Measurements from ENCODE around the gene ZFYVE21.

ZFYVE21 gene

DNA sequence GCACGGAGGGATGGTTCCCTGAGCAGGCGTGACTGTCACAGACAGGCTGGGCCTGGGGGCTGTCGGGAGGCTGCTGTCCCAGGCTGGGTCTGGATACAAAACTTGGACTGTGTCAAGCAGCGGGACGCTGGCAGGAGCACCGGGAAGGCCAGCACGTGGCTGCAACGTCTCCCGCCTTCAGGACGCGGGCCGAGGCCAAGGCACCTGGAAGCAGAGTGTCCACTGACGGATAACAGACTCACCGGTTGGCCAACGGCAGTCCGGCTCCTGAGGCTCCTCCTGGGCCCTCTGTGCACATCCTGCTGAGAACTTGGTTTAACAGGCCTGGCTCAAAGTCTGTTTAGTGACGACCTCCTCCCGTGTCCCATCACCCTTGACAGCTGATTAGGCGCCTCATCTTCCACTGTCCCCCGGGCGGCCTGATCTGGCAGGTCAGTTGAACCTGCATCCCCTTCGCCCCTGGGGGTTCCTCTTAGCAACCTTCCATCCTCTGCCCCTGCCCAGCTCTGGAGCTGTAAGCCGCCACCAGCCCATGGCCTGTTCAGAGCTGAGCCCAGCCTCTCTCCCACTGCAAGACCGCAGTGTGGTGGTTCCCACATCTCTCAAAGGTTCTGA lies 2.9 kb upstream of the ZFYVE21 start:
- TF ChIP-seq, protein P1, sequence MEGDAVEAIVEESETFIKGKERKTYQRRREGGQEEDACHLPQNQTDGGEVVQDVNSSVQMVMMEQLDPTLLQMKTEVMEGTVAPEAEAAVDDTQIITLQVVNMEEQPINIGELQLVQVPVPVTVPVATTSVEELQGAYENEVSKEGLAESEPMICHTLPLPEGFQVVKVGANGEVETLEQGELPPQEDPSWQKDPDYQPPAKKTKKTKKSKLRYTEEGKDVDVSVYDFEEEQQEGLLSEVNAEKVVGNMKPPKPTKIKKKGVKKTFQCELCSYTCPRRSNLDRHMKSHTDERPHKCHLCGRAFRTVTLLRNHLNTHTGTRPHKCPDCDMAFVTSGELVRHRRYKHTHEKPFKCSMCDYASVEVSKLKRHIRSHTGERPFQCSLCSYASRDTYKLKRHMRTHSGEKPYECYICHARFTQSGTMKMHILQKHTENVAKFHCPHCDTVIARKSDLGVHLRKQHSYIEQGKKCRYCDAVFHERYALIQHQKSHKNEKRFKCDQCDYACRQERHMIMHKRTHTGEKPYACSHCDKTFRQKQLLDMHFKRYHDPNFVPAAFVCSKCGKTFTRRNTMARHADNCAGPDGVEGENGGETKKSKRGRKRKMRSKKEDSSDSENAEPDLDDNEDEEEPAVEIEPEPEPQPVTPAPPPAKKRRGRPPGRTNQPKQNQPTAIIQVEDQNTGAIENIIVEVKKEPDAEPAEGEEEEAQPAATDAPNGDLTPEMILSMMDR (IDR thresholded peaks at IDR 0.05; ENCODE audit: extremely low read depth, missing control alignments): no peak
- DNase-seq (ENCODE audit: low spot score): no peak

DNA sequence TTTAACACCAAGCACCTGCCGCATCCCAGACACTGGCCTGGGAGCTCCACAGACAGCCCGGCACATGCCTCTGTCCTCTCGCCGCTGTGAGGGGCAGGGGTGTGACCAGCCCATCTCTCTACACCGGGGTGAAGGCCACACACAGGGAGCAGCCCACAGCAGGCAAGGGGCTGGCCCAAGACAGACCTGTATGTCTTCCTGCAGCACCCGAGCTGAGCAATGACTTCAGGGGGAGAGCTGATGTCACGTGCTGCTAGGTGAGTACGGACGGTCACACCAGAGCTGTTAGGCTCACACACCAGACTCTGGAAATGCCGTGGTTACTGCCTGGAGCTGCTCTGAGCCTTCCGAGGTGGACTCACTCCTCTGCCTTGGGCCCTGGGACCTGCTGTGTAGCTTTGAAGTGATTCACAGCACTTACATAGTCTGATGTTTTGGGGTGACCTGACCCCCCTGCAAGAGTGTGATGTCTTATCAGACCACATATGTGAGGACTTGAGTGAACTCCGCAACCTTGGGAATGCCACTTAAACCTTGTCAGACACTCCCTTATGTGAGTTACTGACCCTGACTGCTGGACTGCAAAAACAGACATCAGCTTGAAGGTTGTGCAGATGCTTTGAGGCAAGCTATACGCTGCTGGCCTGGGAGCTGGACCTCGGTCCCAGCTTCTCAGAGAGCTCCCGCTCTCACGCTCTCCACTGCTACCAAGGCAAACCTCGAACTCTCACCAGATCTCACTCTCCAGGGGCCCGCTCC lies 2.1 kb upstream of the ZFYVE21 start:
- TF ChIP-seq, protein P1 (IDR thresholded peaks at IDR 0.05; ENCODE audit: extremely low read depth, missing control alignments): no peak
- no peak for DNase-seq (ENCODE audit: low spot score)

DNA sequence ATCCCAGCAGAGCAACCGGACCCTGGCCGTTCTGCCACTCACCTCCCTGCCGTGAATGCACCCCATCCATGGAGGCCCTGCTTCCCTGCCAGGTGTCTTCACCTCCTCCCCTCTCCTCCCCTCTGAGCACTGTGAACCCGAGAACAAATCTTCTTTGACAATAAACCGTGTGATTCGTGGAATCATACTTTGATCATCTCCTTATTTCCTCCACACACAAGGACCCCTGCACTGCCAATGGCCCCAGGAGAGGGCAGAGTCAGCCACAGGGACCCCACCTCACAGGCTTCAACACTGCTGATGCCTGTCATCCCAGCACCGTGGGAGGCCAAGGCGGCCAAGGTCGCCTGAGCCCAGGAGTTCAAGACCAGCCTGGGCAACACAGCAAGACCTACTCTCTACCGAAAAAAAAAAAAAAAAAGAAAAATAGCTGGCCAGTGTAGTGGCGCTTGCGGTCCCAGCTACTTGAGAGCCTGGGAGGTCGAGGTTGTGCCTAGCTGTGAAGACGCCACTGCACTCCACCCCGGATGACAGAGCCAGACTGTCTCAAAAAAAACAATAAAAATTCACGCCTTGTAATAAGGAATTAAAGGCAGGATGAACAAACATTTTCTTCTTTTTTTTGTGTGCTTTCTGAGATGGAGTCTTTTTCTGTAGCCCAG lies 1.4 kb upstream of the ZFYVE21 start:
- no peak for DNase-seq (ENCODE audit: low spot score)
- TF ChIP-seq, protein P1 (IDR thresholded peaks at IDR 0.05; ENCODE audit: extremely low read depth, missing control alignments): no peak

DNA sequence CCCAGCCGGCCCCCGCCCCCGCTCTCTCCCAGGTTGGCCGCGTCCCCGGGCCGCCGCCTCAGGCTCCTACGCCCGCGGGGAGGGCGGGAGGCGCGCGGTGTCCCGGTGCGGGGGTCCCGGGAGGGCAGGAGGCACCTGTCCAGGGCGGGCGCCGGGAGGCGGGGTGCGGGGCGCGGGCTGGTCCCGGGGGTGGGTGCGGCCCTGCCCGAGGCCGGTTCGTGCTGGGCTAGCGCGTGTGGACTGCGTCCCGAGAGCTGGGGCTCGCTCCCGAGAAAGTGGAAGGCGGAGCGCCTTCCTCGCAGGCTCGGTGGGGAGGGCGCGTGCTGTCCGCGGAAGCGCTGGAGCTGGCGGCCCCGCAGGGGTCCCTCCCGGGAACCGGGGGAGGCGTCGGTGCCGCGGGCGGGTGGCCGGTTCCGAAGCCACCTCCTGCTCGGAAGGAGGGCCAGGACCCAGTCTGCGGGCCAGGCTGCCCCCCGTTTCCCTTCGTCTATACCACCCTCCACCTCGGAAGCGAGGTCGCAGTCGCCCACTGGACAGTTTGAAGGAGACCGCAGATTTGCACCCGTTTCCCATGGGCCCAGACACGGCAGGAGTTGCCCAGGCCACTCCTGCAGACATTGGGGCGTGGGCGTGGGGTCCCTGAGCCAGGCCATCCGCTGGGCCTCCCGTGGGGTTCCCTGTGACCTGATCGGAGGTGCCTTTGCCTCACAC lies 636 bp downstream of the ZFYVE21 start:
- DNase-seq (ENCODE audit: low spot score): peak; percentile 75
- TF ChIP-seq, protein P1 (IDR thresholded peaks at IDR 0.05; ENCODE audit: extremely low read depth, missing control alignments): no peak

DNA sequence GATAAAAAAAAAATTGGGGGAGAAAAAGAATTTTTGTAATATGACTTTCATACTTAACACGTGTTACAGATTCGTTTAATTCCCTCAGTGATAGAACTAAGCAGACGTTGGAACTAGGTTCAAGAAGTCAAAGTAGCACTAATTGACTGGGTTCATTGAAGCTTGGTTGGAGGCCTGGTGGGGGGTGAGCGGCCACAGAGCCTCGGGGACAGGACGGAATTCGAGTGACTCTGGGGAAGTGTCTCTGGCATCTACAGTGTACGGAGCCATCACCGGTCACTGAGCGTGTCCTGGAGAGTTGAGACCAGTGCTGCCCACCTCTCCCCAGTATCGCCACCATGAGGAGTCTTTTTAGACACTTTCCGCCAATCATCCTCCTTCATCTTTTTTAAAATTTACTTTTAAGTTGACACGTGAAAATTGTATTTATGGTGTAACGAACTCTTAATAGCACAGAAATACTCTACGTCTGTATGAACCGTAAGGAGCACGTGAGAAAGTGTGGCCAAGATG lies 1.3 kb downstream of the ZFYVE21 start:
- TF ChIP-seq, protein P1 (IDR thresholded peaks at IDR 0.05; ENCODE audit: extremely low read depth, missing control alignments): no peak
- no peak for DNase-seq (ENCODE audit: low spot score)

DNA sequence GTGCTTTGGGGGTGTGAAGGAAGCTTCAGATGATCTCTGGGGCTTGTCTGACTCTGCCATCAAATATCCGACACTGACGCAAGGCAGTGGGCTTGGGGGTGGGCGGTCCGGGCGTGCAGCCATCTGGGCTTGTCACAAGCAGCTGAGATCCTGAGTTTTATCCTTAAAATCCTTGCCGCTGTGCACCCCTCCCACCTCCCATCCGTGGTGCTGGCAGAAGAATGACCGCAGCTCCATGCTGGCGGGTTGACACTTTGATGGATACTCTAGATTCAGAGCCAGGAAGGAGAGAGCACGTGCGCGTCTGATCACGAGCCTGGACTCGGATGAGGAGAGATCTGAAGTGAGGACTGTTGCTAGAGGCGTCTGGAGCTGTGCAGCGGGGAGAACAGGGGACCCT lies 3.0 kb downstream of the ZFYVE21 start:
- TF ChIP-seq, protein P1 (IDR thresholded peaks at IDR 0.05; ENCODE audit: extremely low read depth, missing control alignments): no peak
- DNase-seq (ENCODE audit: low spot score): no peak

Measured in GM20000 (cell line).